Measurements from ENCODE around the gene TMIE. TPM values are rescaled to one million over a fixed set of nuclear protein-coding genes. Genes with fewer than 3 reads are reported as not detected.

The TMIE gene
- total and polyA plus RNA-seq, 2 of the 13 experiments (the other 11 are each of a cell fraction or from before 2014, with no cell fraction given): not detected

GRCh38 chr3:46671541-46672348 lies 29.4 kb upstream of the TMIE start:
- ChIA-PET CTCF (ENCODE audit: low intra/inter-chr PET ratio, low total read pairs) (no interaction called here), POLR2A (no interaction called here)
- Histone ChIP-seq H3K4me3 (replicated peaks in 1 of 3; ENCODE audit: insufficient read depth in 1 of 3, low read depth in 2 of 3, low read length in 3 of 3) (no peak overlapping the region), H3K4me2 (ENCODE audit: low read depth, low read length) (no peak overlapping the region), H2AFZ (ENCODE audit: low read length) (no peak overlapping the region), H3K27me3 (ENCODE audit: control insufficient read depth in 1 of 2, insufficient read depth in 2 of 2, low read length in 2 of 2) (peaks cover 0 to 25% of the 10 kb centered on the region in 2 experiments; a peak in 4 of 5 replicates), H3K9me3 (ENCODE audit: low read length) (no peaks in the 10 kb centered on the region), H3K4me1 (ENCODE audit: insufficient read depth, low read length) (no peaks in the 10 kb centered on the region), H3K36me3 (replicated peaks in 1 of 2; ENCODE audit: control insufficient read depth in 1 of 2, insufficient read depth in 2 of 2, low read length in 2 of 2) (no peaks in the 10 kb centered on the region), H4K20me1 (ENCODE audit: insufficient read depth, low read length) (no peaks in the 10 kb centered on the region), H3K9ac (ENCODE audit: insufficient read depth, low read depth, low read length) (no peak overlapping the region), H3K27ac (ENCODE audit: extremely low read length, insufficient read depth, low read length) (no peak overlapping the region), H3K79me2 (ENCODE audit: insufficient read depth, low read length) (no peaks in the 10 kb centered on the region)
- WGBS (ENCODE audit: low lambda C conversion rate): 39% methylated on average over 9 of the region's 25 CpGs
- BruUV-seq (replicated peaks): no TSS peak
- in situ Hi-C loops (cut with HindIII; ENCODE audit: extremely low pct_ligation_motif_present, low pct_unique_long_range_greater_than_20kb) (no loop called here), intact Hi-C loops (cut with micrococcal nuclease; ENCODE audit: unreplicated experiment) (no loop called here)
- FAIRE-seq: no peak
- TF ChIP-seq SALL1 (CRISPR knock-in tag; IDR thresholded peaks at IDR 0.05) (no peak), ZNF597 (CRISPR knock-in tag; IDR thresholded peaks at IDR 0.05) (no peak), SP4 (CRISPR knock-in tag; IDR thresholded peaks at IDR 0.05) (no peak), PRDM10 (CRISPR knock-in tag; IDR thresholded peaks at IDR 0.05; ENCODE audit: low read depth) (no peak), ZBTB1 (CRISPR knock-in tag; IDR thresholded peaks at IDR 0.05; ENCODE audit: borderline replicate concordance) (no peak), FOXA3 (CRISPR knock-in tag; IDR thresholded peaks at IDR 0.05) (no peak), KLF15 (CRISPR knock-in tag; IDR thresholded peaks at IDR 0.05; ENCODE audit: borderline replicate concordance) (no peak), PRMT3 (CRISPR knock-in tag; IDR thresholded peaks at IDR 0.05; ENCODE audit: borderline replicate concordance, low read depth) (no peak), ZBTB3 (CRISPR knock-in tag; IDR thresholded peaks at IDR 0.05; ENCODE audit: borderline replicate concordance, low read depth) (no peak)
- no peak for ATAC-seq
- no peak for DNase-seq (ENCODE audit: low spot score)
